ENCODE data around the gene ANKRD18B.
"Not testable (repeated sequence)": the region's sequence is repeated elsewhere in the genome, so short reads cannot be mapped to it uniquely, and the experiment has no call there.

- TF ChIP-seq, protein P1, sequence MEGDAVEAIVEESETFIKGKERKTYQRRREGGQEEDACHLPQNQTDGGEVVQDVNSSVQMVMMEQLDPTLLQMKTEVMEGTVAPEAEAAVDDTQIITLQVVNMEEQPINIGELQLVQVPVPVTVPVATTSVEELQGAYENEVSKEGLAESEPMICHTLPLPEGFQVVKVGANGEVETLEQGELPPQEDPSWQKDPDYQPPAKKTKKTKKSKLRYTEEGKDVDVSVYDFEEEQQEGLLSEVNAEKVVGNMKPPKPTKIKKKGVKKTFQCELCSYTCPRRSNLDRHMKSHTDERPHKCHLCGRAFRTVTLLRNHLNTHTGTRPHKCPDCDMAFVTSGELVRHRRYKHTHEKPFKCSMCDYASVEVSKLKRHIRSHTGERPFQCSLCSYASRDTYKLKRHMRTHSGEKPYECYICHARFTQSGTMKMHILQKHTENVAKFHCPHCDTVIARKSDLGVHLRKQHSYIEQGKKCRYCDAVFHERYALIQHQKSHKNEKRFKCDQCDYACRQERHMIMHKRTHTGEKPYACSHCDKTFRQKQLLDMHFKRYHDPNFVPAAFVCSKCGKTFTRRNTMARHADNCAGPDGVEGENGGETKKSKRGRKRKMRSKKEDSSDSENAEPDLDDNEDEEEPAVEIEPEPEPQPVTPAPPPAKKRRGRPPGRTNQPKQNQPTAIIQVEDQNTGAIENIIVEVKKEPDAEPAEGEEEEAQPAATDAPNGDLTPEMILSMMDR (IDR thresholded peaks at IDR 0.05; ENCODE audit: insufficient read depth, low read length), result not testable (repeated sequence)
- not testable (repeated sequence) for TF ChIP-seq POLR2AphosphoS5 (IDR thresholded peaks at IDR 0.05; ENCODE audit: low read depth); GABPA (IDR thresholded peaks at IDR 0.05; ENCODE audit: low read depth); SPI1 (IDR thresholded peaks at IDR 0.05; ENCODE audit: borderline replicate concordance, low read depth)
- TF ChIP-seq, protein P2, sequence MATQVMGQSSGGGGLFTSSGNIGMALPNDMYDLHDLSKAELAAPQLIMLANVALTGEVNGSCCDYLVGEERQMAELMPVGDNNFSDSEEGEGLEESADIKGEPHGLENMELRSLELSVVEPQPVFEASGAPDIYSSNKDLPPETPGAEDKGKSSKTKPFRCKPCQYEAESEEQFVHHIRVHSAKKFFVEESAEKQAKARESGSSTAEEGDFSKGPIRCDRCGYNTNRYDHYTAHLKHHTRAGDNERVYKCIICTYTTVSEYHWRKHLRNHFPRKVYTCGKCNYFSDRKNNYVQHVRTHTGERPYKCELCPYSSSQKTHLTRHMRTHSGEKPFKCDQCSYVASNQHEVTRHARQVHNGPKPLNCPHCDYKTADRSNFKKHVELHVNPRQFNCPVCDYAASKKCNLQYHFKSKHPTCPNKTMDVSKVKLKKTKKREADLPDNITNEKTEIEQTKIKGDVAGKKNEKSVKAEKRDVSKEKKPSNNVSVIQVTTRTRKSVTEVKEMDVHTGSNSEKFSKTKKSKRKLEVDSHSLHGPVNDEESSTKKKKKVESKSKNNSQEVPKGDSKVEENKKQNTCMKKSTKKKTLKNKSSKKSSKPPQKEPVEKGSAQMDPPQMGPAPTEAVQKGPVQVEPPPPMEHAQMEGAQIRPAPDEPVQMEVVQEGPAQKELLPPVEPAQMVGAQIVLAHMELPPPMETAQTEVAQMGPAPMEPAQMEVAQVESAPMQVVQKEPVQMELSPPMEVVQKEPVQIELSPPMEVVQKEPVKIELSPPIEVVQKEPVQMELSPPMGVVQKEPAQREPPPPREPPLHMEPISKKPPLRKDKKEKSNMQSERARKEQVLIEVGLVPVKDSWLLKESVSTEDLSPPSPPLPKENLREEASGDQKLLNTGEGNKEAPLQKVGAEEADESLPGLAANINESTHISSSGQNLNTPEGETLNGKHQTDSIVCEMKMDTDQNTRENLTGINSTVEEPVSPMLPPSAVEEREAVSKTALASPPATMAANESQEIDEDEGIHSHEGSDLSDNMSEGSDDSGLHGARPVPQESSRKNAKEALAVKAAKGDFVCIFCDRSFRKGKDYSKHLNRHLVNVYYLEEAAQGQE (IDR thresholded peaks at IDR 0.05; ENCODE audit: insufficient replicate concordance, low read depth), result not testable (repeated sequence)
These were observed 88.4 kb downstream of the ANKRD18B start for GRCh38 chr9:33612410-33612809.
